HepG2 (cell line): Measurements from ENCODE around the gene IFIT3.

ENCODE experiments used
- EP300 ChIP-seq, 3 experiments: sonication (generic) in 1 of 3; formaldehyde crosslinking in 1 of 3; IDR thresholded peaks; 2 replicates each; pipeline versions ENCODE4 v1.5.1 to v1.6.1; 2011 to 2020; ENCODE audit warnings: low read depth in 2 of 3, low read length in 2 of 3, borderline replicate concordance in 1 of 3, improper control_type of control experiment in 1 of 3, mild to moderate bottlenecking in 1 of 3, missing genetic modification reagents in 1 of 3, moderate library complexity in 1 of 3
- FOXK2 ChIP-seq: fragments of 450-650 bp; IDR thresholded peaks from 2 replicates; pipeline ENCODE4 v1.6.1; 2016
- KAT7 ChIP-seq: IDR thresholded peaks from 2 replicates; pipeline ENCODE4 v1.6.1; 2018; ENCODE audit warnings: borderline replicate concordance, missing compliant biosample characterization
- MED8 ChIP-seq: sonication (generic); formaldehyde crosslinking; IDR thresholded peaks from 2 replicates; pipeline ENCODE4 v1.8.1; 2023; ENCODE audit warnings: mild to moderate bottlenecking, missing genetic modification reagents; ENCODE audit not compliant: insufficient replicate concordance
- MTA1 ChIP-seq: sonication (generic); formaldehyde crosslinking; IDR thresholded peaks from 2 replicates; pipeline ENCODE4 v1.4.0; 2020; ENCODE audit warnings: missing genetic modification reagents, mild to moderate bottlenecking, borderline replicate concordance
- RFX5 ChIP-seq: IDR thresholded peaks from 2 replicates; pipeline ENCODE4 v1.6.1; 2011; ENCODE audit warnings: low read depth, low read length, improper control_type of control experiment
- SIN3A ChIP-seq: IDR thresholded peaks from 2 replicates; pipeline ENCODE4 v1.6.1; 2011; ENCODE audit warnings: low read depth, mild to moderate bottlenecking, control low read depth, low read length, borderline replicate concordance
- SMC3 ChIP-seq: IDR thresholded peaks from 2 replicates; pipeline ENCODE4 v1.6.1; 2011; ENCODE audit warnings: low read length, improper control_type of control experiment
- ZNF232 ChIP-seq: sonication (generic); formaldehyde crosslinking; IDR thresholded peaks from 2 replicates; pipeline ENCODE4 v1.4.0; 2020; ENCODE audit warnings: missing genetic modification reagents, borderline replicate concordance
- ZNF484 ChIP-seq: sonication (generic); formaldehyde crosslinking; IDR thresholded peaks from 2 replicates; pipeline ENCODE4 v1.5.1; 2020; ENCODE audit warnings: mild to moderate bottlenecking, low read depth, missing genetic modification reagents, borderline replicate concordance
- TF ChIP-seq, protein P1 (sequence below): sonication (generic); formaldehyde crosslinking; IDR thresholded peaks from 2 replicates; pipeline ENCODE4 v1.5.1; 2020; ENCODE audit warnings: mild to moderate bottlenecking, missing genetic modification reagents, borderline replicate concordance

- TF ChIP-seq ZNF232 (CRISPR knock-in tag): no peak
- TF ChIP-seq SMC3: no peak
- TF ChIP-seq, protein P1, sequence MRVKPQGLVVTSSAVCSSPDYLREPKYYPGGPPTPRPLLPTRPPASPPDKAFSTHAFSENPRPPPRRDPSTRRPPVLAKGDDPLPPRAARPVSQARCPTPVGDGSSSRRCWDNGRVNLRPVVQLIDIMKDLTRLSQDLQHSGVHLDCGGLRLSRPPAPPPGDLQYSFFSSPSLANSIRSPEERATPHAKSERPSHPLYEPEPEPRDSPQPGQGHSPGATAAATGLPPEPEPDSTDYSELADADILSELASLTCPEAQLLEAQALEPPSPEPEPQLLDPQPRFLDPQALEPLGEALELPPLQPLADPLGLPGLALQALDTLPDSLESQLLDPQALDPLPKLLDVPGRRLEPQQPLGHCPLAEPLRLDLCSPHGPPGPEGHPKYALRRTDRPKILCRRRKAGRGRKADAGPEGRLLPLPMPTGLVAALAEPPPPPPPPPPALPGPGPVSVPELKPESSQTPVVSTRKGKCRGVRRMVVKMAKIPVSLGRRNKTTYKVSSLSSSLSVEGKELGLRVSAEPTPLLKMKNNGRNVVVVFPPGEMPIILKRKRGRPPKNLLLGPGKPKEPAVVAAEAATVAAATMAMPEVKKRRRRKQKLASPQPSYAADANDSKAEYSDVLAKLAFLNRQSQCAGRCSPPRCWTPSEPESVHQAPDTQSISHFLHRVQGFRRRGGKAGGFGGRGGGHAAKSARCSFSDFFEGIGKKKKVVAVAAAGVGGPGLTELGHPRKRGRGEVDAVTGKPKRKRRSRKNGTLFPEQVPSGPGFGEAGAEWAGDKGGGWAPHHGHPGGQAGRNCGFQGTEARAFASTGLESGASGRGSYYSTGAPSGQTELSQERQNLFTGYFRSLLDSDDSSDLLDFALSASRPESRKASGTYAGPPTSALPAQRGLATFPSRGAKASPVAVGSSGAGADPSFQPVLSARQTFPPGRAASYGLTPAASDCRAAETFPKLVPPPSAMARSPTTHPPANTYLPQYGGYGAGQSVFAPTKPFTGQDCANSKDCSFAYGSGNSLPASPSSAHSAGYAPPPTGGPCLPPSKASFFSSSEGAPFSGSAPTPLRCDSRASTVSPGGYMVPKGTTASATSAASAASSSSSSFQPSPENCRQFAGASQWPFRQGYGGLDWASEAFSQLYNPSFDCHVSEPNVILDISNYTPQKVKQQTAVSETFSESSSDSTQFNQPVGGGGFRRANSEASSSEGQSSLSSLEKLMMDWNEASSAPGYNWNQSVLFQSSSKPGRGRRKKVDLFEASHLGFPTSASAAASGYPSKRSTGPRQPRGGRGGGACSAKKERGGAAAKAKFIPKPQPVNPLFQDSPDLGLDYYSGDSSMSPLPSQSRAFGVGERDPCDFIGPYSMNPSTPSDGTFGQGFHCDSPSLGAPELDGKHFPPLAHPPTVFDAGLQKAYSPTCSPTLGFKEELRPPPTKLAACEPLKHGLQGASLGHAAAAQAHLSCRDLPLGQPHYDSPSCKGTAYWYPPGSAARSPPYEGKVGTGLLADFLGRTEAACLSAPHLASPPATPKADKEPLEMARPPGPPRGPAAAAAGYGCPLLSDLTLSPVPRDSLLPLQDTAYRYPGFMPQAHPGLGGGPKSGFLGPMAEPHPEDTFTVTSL (CRISPR knock-in tag): no peak
- no peak for TF ChIP-seq RFX5
- no peak for TF ChIP-seq ZNF484 (CRISPR knock-in tag)
- no peak for TF ChIP-seq FOXK2
- no peak for TF ChIP-seq KAT7
- TF ChIP-seq SIN3A: no peak
- no peak for TF ChIP-seq MED8
- TF ChIP-seq MTA1: no peak
- TF ChIP-seq EP300 (IDR thresholded peaks at IDR 0.05; ENCODE audit: low read depth in 2 of 2, low read length in 2 of 2): no peak
- TF ChIP-seq EP300 (CRISPR knock-in tag; IDR thresholded peaks at IDR 0.05; ENCODE audit: borderline replicate concordance): no peak
Measured at GRCh38 chr10:89296220-89296648, 31.6 kb upstream of the IFIT3 start.
